Right lobe of liver (tissue), 6 donors: Measurements from ENCODE around the gene OLIG1. TPM values are rescaled to one million over a fixed set of nuclear protein-coding genes. Genes with fewer than 3 reads are reported as not detected.

Source experiments
- ATAC-seq, 4 donors: fragments of 200-7000 bp; cut with Tn5 transposase; one replicate each; pipeline ENCODE4 v1.9.1; 2020; ENCODE audit warnings: mild to moderate bottlenecking in 4 of 4, moderate library complexity in 4 of 4
- DNase-seq, 3 donors: peaks; one replicate each; pipeline ENCODE4 v3.0.0-alpha.2; 2020
- H3K27ac ChIP-seq, 3 donors: fragments of 200-600 bp; one replicate each; pipeline ENCODE4 v1.8.0; 2022
- H3K27me3 ChIP-seq, 2 donors: fragments of 200-600 bp; one replicate each; pipeline ENCODE4 v1.8.0; 2022
- H3K36me3 ChIP-seq, 4 donors: fragments of 200-600 bp; sonication (generic) in 1 of 4; one replicate each; pipeline versions ENCODE4 v1.5.1 to v1.8.0; 2017 to 2022; ENCODE audit warnings: control low read depth in 1 of 4
- H3K4me1 ChIP-seq, 4 donors: fragments of 200-600 bp; sonication (generic) in 1 of 4; one replicate each; pipeline versions ENCODE4 v1.5.1 to v1.8.0; 2017 to 2022; ENCODE audit warnings: control low read depth in 1 of 4
- H3K4me3 ChIP-seq, 3 donors: fragments of 200-600 bp; one replicate each; pipeline ENCODE4 v1.8.0; 2022
- H3K9me3 ChIP-seq, 4 donors: fragments of 200-600 bp; sonication (generic) in 1 of 4; one replicate each; pipeline versions ENCODE4 v1.5.1 to v1.8.0; 2017 to 2022; ENCODE audit warnings: control low read depth in 1 of 4
- POLR2A ChIP-seq: fragments of 450-650 bp; IDR thresholded peaks from one replicate; pipeline ENCODE4 v1.6.1; 2017; ENCODE audit warnings: antibody characterized with exemption, mild to moderate bottlenecking
- WGBS: methylation state at CpG from one replicate; pipeline ENCODE4 v1.1.6; 2018; ENCODE audit warnings: low coverage, low lambda C conversion rate; ENCODE audit not compliant: insufficient coverage; ENCODE audit errors: missing lambda C conversion rate; 5-methylcytosine and 5-hydroxymethylcytosine counted together
- intact Hi-C, 2 donors: fragments of 100-400 bp; cut with DNase I; formaldehyde crosslinking; loops; one replicate each; pipeline versions ENCODE4 v1.11.2 to v1.14.1; 2022
- total RNA-seq, 6 experiments: library from RNA; depleted of rRNA in 2 of 6; stranded (reverse); fragments of >200 nt in 2 of 6; fragmentation: NEBNext Ultra II Directional in 3 of 6; extraction: Animal tissue kit (Norgen Biotek cat#: 25700) in 3 of 6; gene quantifications; one replicate each; pipeline versions ENCODE4 v1.1.0 to v1.2.4, GENCODE V29; 2016 to 2023
- TF ChIP-seq, protein P1 (sequence below), 4 donors: fragments of 200-600 bp in 3 of 4; fragments of 450-650 bp in 1 of 4; IDR thresholded peaks; one replicate each; pipeline versions ENCODE4 v1.5.1 to v1.8.0; 2016 to 2022; ENCODE audit warnings: antibody characterized with exemption in 4 of 4, mild to moderate bottlenecking in 2 of 4
- donor health status: DM: no; HTN: yes; CAD: no.
- donor health status: DM: no; HTN: no; CAD: no.
- donor health status: DM: no; HTN: no; CAD: no.
- donor health status: DM: no; HTN: yes; CAD: no.
- donor health status: DM: no; HTN: yes; CAD: no.

OLIG1 gene
- total RNA-seq, 6 experiments from 2014 or later = not detected

DNA sequence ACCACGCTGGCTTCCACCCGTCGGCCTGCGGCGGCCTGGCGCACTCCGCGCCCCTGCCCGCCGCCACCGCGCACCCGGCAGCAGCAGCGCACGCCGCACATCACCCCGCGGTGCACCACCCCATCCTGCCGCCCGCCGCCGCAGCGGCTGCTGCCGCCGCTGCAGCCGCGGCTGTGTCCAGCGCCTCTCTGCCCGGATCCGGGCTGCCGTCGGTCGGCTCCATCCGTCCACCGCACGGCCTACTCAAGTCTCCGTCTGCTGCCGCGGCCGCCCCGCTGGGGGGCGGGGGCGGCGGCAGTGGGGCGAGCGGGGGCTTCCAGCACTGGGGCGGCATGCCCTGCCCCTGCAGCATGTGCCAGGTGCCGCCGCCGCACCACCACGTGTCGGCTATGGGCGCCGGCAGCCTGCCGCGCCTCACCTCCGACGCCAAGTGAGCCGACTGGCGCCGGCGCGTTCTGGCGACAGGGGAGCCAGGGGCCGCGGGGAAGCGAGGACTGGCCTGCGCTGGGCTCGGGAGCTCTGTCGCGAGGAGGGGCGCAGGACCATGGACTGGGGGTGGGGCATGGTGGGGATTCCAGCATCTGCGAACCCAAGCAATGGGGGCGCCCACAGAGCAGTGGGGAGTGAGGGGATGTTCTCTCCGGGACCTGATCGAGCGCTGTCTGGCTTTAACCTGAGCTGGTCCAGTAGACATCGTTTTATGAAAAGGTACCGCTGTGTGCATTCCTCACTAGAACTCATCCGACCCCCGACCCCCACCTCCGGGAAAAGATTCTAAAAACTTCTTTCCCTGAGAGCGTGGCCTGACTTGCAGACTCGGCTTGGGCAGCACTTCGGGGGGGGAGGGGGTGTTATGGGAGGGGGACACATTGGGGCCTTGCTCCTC lies 42.3 kb upstream of the OLIG1 start:
- Histone ChIP-seq H3K4me1 (peaks cover 0 to 11% (median 0%) of the 10 kb centered on the region in 4 donors), H3K36me3 (no peaks in the 10 kb centered on the region), H3K27ac (no peak overlapping the region), H3K27me3 (peaks cover 5 to 50% of the 10 kb centered on the region in 2 donors), H3K9me3 (no peaks in the 10 kb centered on the region), H3K4me3 (no peak overlapping the region)
- intact Hi-C loops = no loop called here
- TF ChIP-seq, protein P1, sequence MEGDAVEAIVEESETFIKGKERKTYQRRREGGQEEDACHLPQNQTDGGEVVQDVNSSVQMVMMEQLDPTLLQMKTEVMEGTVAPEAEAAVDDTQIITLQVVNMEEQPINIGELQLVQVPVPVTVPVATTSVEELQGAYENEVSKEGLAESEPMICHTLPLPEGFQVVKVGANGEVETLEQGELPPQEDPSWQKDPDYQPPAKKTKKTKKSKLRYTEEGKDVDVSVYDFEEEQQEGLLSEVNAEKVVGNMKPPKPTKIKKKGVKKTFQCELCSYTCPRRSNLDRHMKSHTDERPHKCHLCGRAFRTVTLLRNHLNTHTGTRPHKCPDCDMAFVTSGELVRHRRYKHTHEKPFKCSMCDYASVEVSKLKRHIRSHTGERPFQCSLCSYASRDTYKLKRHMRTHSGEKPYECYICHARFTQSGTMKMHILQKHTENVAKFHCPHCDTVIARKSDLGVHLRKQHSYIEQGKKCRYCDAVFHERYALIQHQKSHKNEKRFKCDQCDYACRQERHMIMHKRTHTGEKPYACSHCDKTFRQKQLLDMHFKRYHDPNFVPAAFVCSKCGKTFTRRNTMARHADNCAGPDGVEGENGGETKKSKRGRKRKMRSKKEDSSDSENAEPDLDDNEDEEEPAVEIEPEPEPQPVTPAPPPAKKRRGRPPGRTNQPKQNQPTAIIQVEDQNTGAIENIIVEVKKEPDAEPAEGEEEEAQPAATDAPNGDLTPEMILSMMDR (IDR thresholded peaks at IDR 0.05) = no peak
- no peak for TF ChIP-seq POLR2A
- WGBS = 4% methylated on average over 9 of the region's 85 CpGs
- ATAC-seq (no peak), DNase-seq (no peak)

DNA sequence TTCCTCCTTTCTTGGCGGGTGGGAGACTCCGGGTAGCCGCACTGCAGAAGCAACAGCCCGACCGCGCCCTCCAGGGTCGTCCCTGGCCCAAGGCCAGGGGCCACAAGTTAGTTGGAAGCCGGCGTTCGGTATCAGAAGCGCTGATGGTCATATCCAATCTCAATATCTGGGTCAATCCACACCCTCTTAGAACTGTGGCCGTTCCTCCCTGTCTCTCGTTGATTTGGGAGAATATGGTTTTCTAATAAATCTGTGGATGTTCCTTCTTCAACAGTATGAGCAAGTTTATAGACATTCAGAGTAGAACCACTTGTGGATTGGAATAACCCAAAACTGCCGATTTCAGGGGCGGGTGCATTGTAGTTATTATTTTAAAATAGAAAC lies 41.7 kb upstream of the OLIG1 start:
- TF ChIP-seq POLR2A = no peak
- TF ChIP-seq, protein P1 (IDR thresholded peaks at IDR 0.05) = no peak
- Histone ChIP-seq H3K36me3 (no peaks in the 10 kb centered on the region), H3K27me3 (peaks cover 5 to 44% of the 10 kb centered on the region in 2 donors), H3K4me1 (peaks cover 0 to 11% (median 0%) of the 10 kb centered on the region in 4 donors), H3K4me3 (no peak overlapping the region), H3K9me3 (no peaks in the 10 kb centered on the region), H3K27ac (no peak overlapping the region)
- no peak for DNase-seq
- ATAC-seq = no peak
- 4% methylated on average over 11 of the region's 15 CpGs for WGBS
- intact Hi-C loops = no loop called here

- DNase-seq = no peak
Observed at GRCh38 chr21:33028773-33029384, 41.1 kb upstream of the OLIG1 start.

DNA sequence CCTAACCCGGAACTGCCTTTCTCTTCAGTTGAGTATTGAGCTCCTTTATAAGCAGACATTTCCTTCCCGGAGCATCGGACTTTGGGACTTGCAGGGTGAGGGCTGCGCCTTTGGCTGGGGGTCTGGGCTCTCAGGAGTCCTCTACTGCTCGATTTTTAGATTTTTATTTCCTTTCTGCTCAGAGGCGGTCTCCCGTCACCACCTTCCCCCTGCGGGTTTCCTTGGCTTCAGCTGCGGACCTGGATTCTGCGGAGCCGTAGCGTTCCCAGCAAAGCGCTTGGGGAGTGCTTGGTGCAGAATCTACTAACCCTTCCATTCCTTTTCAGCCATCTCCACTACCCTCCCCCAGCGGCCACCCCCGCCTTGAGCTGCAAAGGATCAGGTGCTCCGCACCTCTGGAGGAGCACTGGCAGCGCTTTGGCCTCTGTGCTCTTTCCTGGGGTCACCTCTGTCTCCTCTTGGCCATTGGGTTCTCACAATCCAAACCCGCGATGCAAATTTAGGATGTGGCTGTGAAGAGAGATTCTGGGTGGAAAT lies 40.5 kb upstream of the OLIG1 start:
- DNase-seq = no peak
- Histone ChIP-seq H3K27me3 (peaks cover 5 to 33% of the 10 kb centered on the region in 2 donors), H3K4me3 (no peak overlapping the region)

More at GRCh38 chr21:33028773-33029384, 41.1 kb upstream of the OLIG1 start:
- Histone ChIP-seq H3K36me3 (no peaks in the 10 kb centered on the region), H3K9me3 (no peaks in the 10 kb centered on the region), H3K27me3 (peaks cover 5 to 38% of the 10 kb centered on the region in 2 donors), H3K4me1 (peaks cover 0 to 11% (median 0%) of the 10 kb centered on the region in 4 donors), H3K4me3 (no peak overlapping the region), H3K27ac (no peak overlapping the region)
- 5% methylated on average over 28 of the region's 28 CpGs for WGBS
- no peak for ATAC-seq
- TF ChIP-seq, protein P1 (IDR thresholded peaks at IDR 0.05) = no peak
- no peak for TF ChIP-seq POLR2A
- intact Hi-C loops = no loop called here

More for the DNA sequence above, 40.5 kb upstream of the OLIG1 start:
- no peak for ATAC-seq
- whole genome bisulfite sequencing = 5% methylated on average over 18 of the region's 19 CpGs
- intact Hi-C loops = no loop called here
- TF ChIP-seq, protein P1 (IDR thresholded peaks at IDR 0.05) = no peak
- TF ChIP-seq POLR2A = no peak
- Histone ChIP-seq H3K4me1 (peaks cover 0 to 11% (median 0%) of the 10 kb centered on the region in 4 donors), H3K9me3 (no peaks in the 10 kb centered on the region), H3K27ac (no peak overlapping the region), H3K36me3 (no peaks in the 10 kb centered on the region)
